Tibial nerve (tissue), 4 donors: Measurements from ENCODE around the gene PCYOX1L. TPM values are rescaled to one million over a fixed set of nuclear protein-coding genes. Genes with fewer than 3 reads are reported as not detected.

ENCODE experiments used
- DNase-seq, 2 donors: peaks; one replicate each; pipeline ENCODE4 v3.0.0-alpha.2; 2019; ENCODE audit warnings: low spot score in 2 of 2
- H3K27ac ChIP-seq, 4 donors: fragments of 200-600 bp; sonication (generic) in 3 of 4; one replicate each; pipeline ENCODE4 v1.5.1; 2017 to 2019; ENCODE audit warnings: mild to moderate bottlenecking in 1 of 4
- H3K27me3 ChIP-seq, 2 donors: fragments of 200-600 bp; sonication (generic) in 1 of 2; one replicate each; pipeline versions ENCODE4 v1.5.1 to v1.6.0; 2017 to 2019
- H3K36me3 ChIP-seq, 3 donors: fragments of 200-600 bp; sonication (generic); one replicate each; pipeline ENCODE4 v1.5.1; 2018 to 2019
- H3K4me1 ChIP-seq, 4 donors: fragments of 200-600 bp; sonication (generic) in 3 of 4; one replicate each; pipeline ENCODE4 v1.5.1; 2017 to 2019
- H3K4me3 ChIP-seq, 4 donors: fragments of 200-600 bp; sonication (generic) in 3 of 4; one replicate each; pipeline ENCODE4 v1.5.1; 2017 to 2019; ENCODE audit warnings: mild to moderate bottlenecking in 1 of 4, moderate library complexity in 1 of 4
- H3K9me3 ChIP-seq, 4 donors: fragments of 200-600 bp; sonication (generic) in 3 of 4; one replicate each; pipeline ENCODE4 v1.5.1; 2017 to 2019
- EP300 ChIP-seq, 2 donors: sonication (generic); formaldehyde crosslinking; IDR thresholded peaks; one replicate each; pipeline ENCODE4 v1.6.1; 2017; ENCODE audit warnings: antibody characterized with exemption in 2 of 2, mild to moderate bottlenecking in 1 of 2
- POLR2A ChIP-seq, 2 donors: fragments of 450-650 bp; IDR thresholded peaks; one replicate each; pipeline ENCODE4 v1.6.1; 2017; ENCODE audit warnings: antibody characterized with exemption in 2 of 2, mild to moderate bottlenecking in 2 of 2, moderate library complexity in 2 of 2
- WGBS, 2 donors: methylation state at CpG; one replicate each; pipeline ENCODE4 v1.1.5; 2018; 5-methylcytosine and 5-hydroxymethylcytosine counted together
- total RNA-seq, 4 donors: library from RNA; depleted of rRNA; stranded (reverse); fragments of >200 nt; gene quantifications; one replicate each; pipeline ENCODE4 v1.1.0, GENCODE V29; 2016
- TF ChIP-seq, protein P1 (sequence below), 5 experiments: fragments of 200-600 bp in 3 of 5; fragments of 450-650 bp in 2 of 5; sonication (generic) in 3 of 5; IDR thresholded peaks; one replicate each; pipeline ENCODE4 v1.5.1; 2016 to 2019; ENCODE audit warnings: antibody characterized with exemption in 5 of 5, mild to moderate bottlenecking in 3 of 5, moderate library complexity in 2 of 5

Gene PCYOX1L
- total RNA-seq, 4 donors from 2014 or later: 5.0 to 8.2 (median 6.7) TPM

DNA sequence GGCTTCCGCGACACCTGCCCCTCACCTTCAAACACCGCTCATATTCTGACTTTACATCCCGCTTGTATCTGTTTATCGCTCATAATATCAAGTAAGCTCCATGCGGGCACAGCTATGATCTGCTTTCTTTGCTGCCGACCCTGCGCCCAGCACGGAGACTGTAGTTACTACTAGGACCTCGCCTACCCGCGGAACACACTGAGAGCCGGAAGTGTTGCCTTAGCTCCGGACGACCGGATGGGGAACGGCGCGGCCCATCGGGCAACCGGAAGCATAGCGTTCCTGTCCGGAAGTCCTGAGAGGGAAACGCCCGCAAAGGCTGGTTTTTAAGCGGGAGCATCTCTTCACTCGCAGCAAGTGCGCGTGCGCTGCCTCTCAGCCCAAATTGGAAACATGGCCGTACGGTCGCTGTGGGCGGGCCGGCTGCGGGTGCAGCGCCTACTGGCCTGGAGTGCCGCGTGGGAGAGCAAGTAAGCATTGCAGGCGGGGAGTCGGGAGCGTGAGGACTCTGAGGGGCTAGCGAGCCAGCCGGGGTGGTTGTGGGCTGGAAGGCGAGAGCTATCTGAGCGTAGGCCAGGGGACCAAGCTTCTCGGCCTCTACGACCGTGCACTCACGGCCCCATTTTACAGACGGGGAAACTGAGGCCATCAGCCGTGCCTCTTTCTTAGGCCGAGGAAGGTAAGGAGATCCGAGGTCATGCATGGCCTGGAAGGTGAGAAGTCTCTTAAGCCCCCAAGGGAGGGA is 12.5 kb upstream of the PCYOX1L start, which contains the start of gene GRPEL2:
Gene GRPEL2, plus strand, starts transcription at position 353 of the 745 bp plus-strand sequence. Its CDS starts 41 bp downstream, at position 394.
- TF ChIP-seq, protein P1, sequence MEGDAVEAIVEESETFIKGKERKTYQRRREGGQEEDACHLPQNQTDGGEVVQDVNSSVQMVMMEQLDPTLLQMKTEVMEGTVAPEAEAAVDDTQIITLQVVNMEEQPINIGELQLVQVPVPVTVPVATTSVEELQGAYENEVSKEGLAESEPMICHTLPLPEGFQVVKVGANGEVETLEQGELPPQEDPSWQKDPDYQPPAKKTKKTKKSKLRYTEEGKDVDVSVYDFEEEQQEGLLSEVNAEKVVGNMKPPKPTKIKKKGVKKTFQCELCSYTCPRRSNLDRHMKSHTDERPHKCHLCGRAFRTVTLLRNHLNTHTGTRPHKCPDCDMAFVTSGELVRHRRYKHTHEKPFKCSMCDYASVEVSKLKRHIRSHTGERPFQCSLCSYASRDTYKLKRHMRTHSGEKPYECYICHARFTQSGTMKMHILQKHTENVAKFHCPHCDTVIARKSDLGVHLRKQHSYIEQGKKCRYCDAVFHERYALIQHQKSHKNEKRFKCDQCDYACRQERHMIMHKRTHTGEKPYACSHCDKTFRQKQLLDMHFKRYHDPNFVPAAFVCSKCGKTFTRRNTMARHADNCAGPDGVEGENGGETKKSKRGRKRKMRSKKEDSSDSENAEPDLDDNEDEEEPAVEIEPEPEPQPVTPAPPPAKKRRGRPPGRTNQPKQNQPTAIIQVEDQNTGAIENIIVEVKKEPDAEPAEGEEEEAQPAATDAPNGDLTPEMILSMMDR (IDR thresholded peaks at IDR 0.05): peak in 1 of 5 experiments; percentile 40
- TF ChIP-seq EP300 (IDR thresholded peaks at IDR 0.05) (peak; percentile 87 to 88), POLR2A (IDR thresholded peaks at IDR 0.05) (peak; percentile 5 to 55)
- 1% methylated on average over 47 to 52 of the region's 54 CpGs for WGBS, 2 donors
- H3K9me3 ChIP-seq: no peaks in the 10 kb centered on the region
- DNase-seq: peak; percentile 87
- no peaks in the 10 kb centered on the region for H3K27me3 ChIP-seq
- peak within 1 kb of the TSS; percentile 62 to 84 (median 72) for H3K27ac ChIP-seq
- H3K4me3 ChIP-seq: peak within 1 kb of the TSS; percentile 59 to 83 (median 69)
- peaks cover 0 to 38% (median 1%) of the 10 kb centered on the region in 3 donors for H3K36me3 ChIP-seq
- peaks cover 0 to 26% (median 3%) of the 10 kb centered on the region in 4 donors for H3K4me1 ChIP-seq

DNA sequence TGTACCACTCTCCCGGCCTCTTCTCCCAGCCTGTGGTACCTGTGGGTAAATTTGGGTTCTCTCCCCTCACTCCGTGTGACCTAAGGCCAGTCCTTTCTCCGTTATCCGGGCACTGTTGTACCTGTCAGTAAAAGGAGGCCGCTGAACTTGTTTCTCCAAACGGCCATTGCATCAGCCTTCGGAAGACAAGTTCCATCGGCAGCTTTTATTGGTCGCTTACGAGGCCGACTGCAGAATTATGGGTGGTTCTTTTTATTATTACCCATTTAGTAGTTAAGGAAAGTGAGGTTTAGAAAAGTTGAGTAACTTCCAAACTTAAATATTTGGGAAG is 12.0 kb upstream of the PCYOX1L start:
- no peak for TF ChIP-seq EP300 (IDR thresholded peaks at IDR 0.05)
- no peak for TF ChIP-seq POLR2A (IDR thresholded peaks at IDR 0.05)
- TF ChIP-seq, protein P1 (IDR thresholded peaks at IDR 0.05): no peak
- peak overlapping the region; percentile 62 to 84 (median 72) for H3K27ac ChIP-seq

DNA sequence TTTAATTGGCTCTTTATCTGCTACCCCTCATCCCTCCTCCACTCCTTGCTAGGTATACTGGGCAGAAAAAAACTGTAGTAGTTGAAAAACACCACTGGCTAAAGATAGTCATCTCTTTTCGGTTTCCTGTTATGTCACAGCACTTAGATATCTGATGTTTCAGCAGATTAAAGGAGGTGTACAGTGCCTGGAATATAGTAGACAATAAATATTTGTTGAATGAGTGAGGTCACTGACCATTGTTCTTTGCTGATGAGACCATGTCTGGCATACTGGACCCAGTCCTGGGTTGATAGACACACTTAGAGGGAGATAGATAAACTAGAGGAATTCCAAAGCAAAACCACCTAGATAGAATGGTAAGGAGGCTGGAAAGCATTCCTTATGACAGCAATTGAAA is 9.3 kb upstream of the PCYOX1L start:
- Histone ChIP-seq H3K27me3 (no peaks in the 10 kb centered on the region), H3K36me3 (peaks cover 0 to 52% (median 9%) of the 10 kb centered on the region in 3 donors), H3K27ac (no peak overlapping the region), H3K9me3 (no peaks in the 10 kb centered on the region), H3K4me1 (peaks cover 0 to 26% (median 3%) of the 10 kb centered on the region in 4 donors), H3K4me3 (no peak overlapping the region)
- no peak for DNase-seq
- WGBS, 2 donors: 82 to 93% methylated on average over 1 of the region's 1 CpG
- TF ChIP-seq, protein P1 (IDR thresholded peaks at IDR 0.05): no peak
- no peak for TF ChIP-seq EP300 (IDR thresholded peaks at IDR 0.05)
- no peak for TF ChIP-seq POLR2A (IDR thresholded peaks at IDR 0.05)

More for the DNA sequence above, 12.0 kb upstream of the PCYOX1L start:
- Histone ChIP-seq H3K36me3 (peaks cover 0 to 38% (median 7%) of the 10 kb centered on the region in 3 donors), H3K27me3 (no peaks in the 10 kb centered on the region), H3K4me1 (peaks cover 0 to 26% (median 3%) of the 10 kb centered on the region in 4 donors), H3K4me3 (peak overlapping the region; percentile 59 to 83 (median 69)), H3K9me3 (no peaks in the 10 kb centered on the region)
- WGBS, 2 donors: 0 to 1% methylated on average over 11 of the region's 11 CpGs
- DNase-seq: no peak

DNA sequence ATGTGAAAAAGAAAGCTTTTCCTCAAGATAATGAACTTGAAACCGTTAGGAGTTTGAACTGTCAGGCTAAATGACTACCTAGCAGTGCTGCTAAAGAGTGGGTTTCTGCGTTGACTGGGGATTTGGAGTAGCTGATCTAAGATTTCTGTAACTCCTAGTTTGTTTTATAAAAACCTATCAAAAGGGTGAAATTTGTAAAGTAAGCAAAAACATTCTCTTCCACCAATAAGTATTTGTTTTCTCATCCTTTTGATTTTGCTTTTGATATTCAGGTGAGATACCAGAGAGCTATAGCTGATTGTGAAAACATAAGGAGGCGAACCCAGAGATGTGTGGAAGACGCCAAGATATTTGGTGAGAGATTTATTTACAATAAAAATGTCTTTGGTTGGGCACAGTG is 8.5 kb upstream of the PCYOX1L start:
- TF ChIP-seq POLR2A (IDR thresholded peaks at IDR 0.05) (no peak), EP300 (IDR thresholded peaks at IDR 0.05) (no peak)
- TF ChIP-seq, protein P1 (IDR thresholded peaks at IDR 0.05): no peak
- H3K9me3 ChIP-seq: no peaks in the 10 kb centered on the region
- no peak overlapping the region for H3K27ac ChIP-seq
- no peak for DNase-seq
- WGBS, 2 donors: 91 to 93% methylated on average over 4 of the region's 4 CpGs
- peaks cover 0 to 61% (median 9%) of the 10 kb centered on the region in 3 donors for H3K36me3 ChIP-seq
- no peaks in the 10 kb centered on the region for H3K27me3 ChIP-seq
- peaks cover 0 to 23% (median 3%) of the 10 kb centered on the region in 4 donors for H3K4me1 ChIP-seq
- no peak overlapping the region for H3K4me3 ChIP-seq

DNA sequence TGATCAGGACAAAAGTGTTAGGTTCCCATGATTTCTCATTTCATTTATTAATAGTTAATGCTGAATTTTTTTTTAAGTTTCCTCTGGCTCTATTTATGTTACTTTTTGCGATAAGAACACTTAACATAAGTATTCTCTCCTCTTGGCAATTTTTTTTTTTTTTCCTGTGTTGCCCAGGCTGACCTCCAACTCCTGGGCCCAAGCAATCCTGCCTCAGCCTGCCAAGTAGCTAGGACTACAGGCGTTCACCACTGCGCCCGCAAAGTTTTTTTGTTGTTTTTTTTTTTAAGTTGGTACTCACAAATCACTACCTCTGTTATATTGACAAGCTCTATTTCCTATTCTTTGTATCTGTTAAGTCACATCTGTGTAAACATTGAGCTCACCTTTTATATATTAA is 5.7 kb upstream of the PCYOX1L start:
- H3K36me3 ChIP-seq: peaks cover 0 to 75% (median 9%) of the 10 kb centered on the region in 3 donors
- whole genome bisulfite sequencing, 2 donors: 85 to 94% methylated on average over 4 of the region's 4 CpGs
- no peak overlapping the region for H3K4me3 ChIP-seq
- no peak for DNase-seq
- no peaks in the 10 kb centered on the region for H3K27me3 ChIP-seq
- no peaks in the 10 kb centered on the region for H3K9me3 ChIP-seq
- TF ChIP-seq, protein P1 (IDR thresholded peaks at IDR 0.05): no peak
- TF ChIP-seq EP300 (IDR thresholded peaks at IDR 0.05) (no peak), POLR2A (IDR thresholded peaks at IDR 0.05) (no peak)
- H3K4me1 ChIP-seq: peaks cover 0 to 6% (median 0%) of the 10 kb centered on the region in 4 donors
- H3K27ac ChIP-seq: no peak overlapping the region
